Caco-2 (cell line): ENCODE data around the gene CNIH1. TPM values are rescaled to one million over a fixed set of nuclear protein-coding genes. Genes with fewer than 3 reads are reported as not detected.
"Not testable (repeated sequence)": the region's sequence is repeated elsewhere in the genome, so short reads cannot be mapped to it uniquely, and the experiment has no call there.

Experiments
- BruUV-seq: library from RNA; stranded (reverse); fragments of 400-500 nt; replicated peaks from 2 replicates; lab custom pipeline; 2021; lab: Mats Ljungman, UMichigan
- CTCF ChIA-PET: fragments of 300-600 bp; sonication (Branson Sonifier 250); formaldehyde crosslinking; loops from one replicate; lab custom pipeline; 2022; ENCODE audit warnings: antibody characterized with exemption; lab: Charles Lee
- POLR2A ChIA-PET: fragments of 300-600 bp; sonication (Branson Sonifier 250); formaldehyde crosslinking; loops from one replicate; lab custom pipeline; 2022; ENCODE audit warnings: antibody characterized with exemption; lab: Charles Lee
- DNase-seq, 2 experiments: peaks; one replicate each; pipeline versions ENCODE4 v3.0.0 to v3.0.0-alpha.2; 2020 to 2022
- H3K27me3 ChIP-seq: replicated peaks from 2 replicates; pipeline ENCODE4 v1.6.0; 2011; ENCODE audit warnings: low read length; ENCODE audit not compliant: control insufficient read depth, insufficient read depth
- H3K36me3 ChIP-seq: 2 replicates; pipeline ENCODE4 v1.5.1; 2011; ENCODE audit warnings: low read length; ENCODE audit not compliant: control insufficient read depth, insufficient read depth
- H3K4me1 ChIP-seq: fragments of 250-450 bp; sonication (Bioruptor Pico); 2 replicates; pipeline ENCODE4 v1.5.1; 2020; ENCODE audit warnings: mild to moderate bottlenecking
- H3K4me3 ChIP-seq: 2 replicates; pipeline ENCODE4 v1.5.1; 2011; ENCODE audit warnings: low read depth, mild to moderate bottlenecking, control low read depth, low read length
- H3K9me3 ChIP-seq: fragments of 250-450 bp; sonication (Bioruptor Pico); 2 replicates; pipeline ENCODE4 v1.5.1; 2020; ENCODE audit warnings: mild to moderate bottlenecking, moderate library complexity
- H3K27ac Mint-ChIP-seq: one replicate; pipeline ENCODE4 v1.8.0; 2022; ENCODE audit warnings: mixed read lengths; ENCODE audit not compliant: unreplicated experiment
- H3K27me3 Mint-ChIP-seq: one replicate; pipeline ENCODE4 v1.8.0; 2022; ENCODE audit warnings: mixed read lengths; ENCODE audit not compliant: insufficient read depth, unreplicated experiment
- H3K36me3 Mint-ChIP-seq: one replicate; pipeline ENCODE4 v1.8.0; 2022; ENCODE audit warnings: mild to moderate bottlenecking, mixed read lengths; ENCODE audit not compliant: insufficient read depth, unreplicated experiment
- H3K4me1 Mint-ChIP-seq: one replicate; pipeline ENCODE4 v1.8.0; 2022; ENCODE audit warnings: low read depth, mixed read lengths; ENCODE audit not compliant: unreplicated experiment
- H3K4me3 Mint-ChIP-seq: one replicate; pipeline ENCODE4 v1.8.0; 2022; ENCODE audit warnings: mild to moderate bottlenecking, moderate library complexity, mixed read lengths; ENCODE audit not compliant: unreplicated experiment
- H3K9me3 Mint-ChIP-seq: one replicate; pipeline ENCODE4 v1.8.0; 2022; ENCODE audit warnings: mixed read lengths; ENCODE audit not compliant: unreplicated experiment
- CTCF ChIP-seq, 2 experiments: fragments of 200-600 bp in 1 of 2; IDR thresholded peaks; 1 replicate in 1 of 2; 2 replicates in 1 of 2; pipeline versions ENCODE4 v1.5.1 to v1.8.0; 2011 to 2022; ENCODE audit warnings: antibody characterized with exemption in 1 of 2, control low read depth in 1 of 2, inconsistent platforms in 1 of 2, low read depth in 1 of 2, low read length in 1 of 2, mild to moderate bottlenecking in 1 of 2, moderate library complexity in 1 of 2; ENCODE audit not compliant: insufficient read depth in 1 of 2, severe bottlenecking in 1 of 2, unreplicated experiment in 1 of 2
- intact Hi-C: fragments of 100-400 bp; cut with micrococcal nuclease; formaldehyde crosslinking; loops from one replicate; pipeline ENCODE4 v1.10.0; 2022; ENCODE audit not compliant: unreplicated experiment
- total RNA-seq: library from RNA; stranded (reverse); gene quantifications from 2 replicates; pipeline ENCODE4 v1.2.3, GENCODE V29; 2022

The CNIH1 gene
- total RNA-seq, 1 experiment from 2014 or later: 164 TPM

- Histone ChIP-seq H3K36me3 (peaks cover 1% of the 10 kb centered on the region), H3K9me3 (no peaks in the 10 kb centered on the region), H3K27me3 (no peaks in the 10 kb centered on the region), H3K4me3 (no peak overlapping the region), H3K4me1 (no peaks in the 10 kb centered on the region)
- H3K27me3 Mint-ChIP-seq: no peaks in the 10 kb centered on the region
- H3K27ac Mint-ChIP-seq: no peak overlapping the region
- ChIA-PET POLR2A (no interaction called here), CTCF (no interaction called here)
- intact Hi-C loops: no loop called here
- H3K36me3 Mint-ChIP-seq: peaks cover 50% of the 10 kb centered on the region
- BruUV-seq: no TSS peak
- H3K4me3 Mint-ChIP-seq: no peak overlapping the region
- no peak for TF ChIP-seq CTCF (IDR thresholded peaks at IDR 0.05; ENCODE audit: insufficient read depth in 1 of 2, low read depth in 1 of 2, low read length in 1 of 2, severe bottlenecking in 1 of 2, unreplicated experiment in 1 of 2)
- H3K4me1 Mint-ChIP-seq: peaks cover 4% of the 10 kb centered on the region
- no peak for DNase-seq
- H3K9me3 Mint-ChIP-seq: no peaks in the 10 kb centered on the region
Observed at GRCh38 chr14:54410215-54410614, 31.0 kb downstream of the CNIH1 start.

- H3K36me3 ChIP-seq, BruUV-seq, H3K27me3 Mint-ChIP-seq, intact Hi-C loops, H3K27me3 ChIP-seq, POLR2A ChIA-PET, H3K4me1 ChIP-seq, H3K27ac Mint-ChIP-seq, DNase-seq, CTCF ChIA-PET, H3K4me3 ChIP-seq, H3K4me3 Mint-ChIP-seq, H3K9me3 Mint-ChIP-seq, H3K9me3 ChIP-seq: not testable (repeated sequence)
- H3K4me1 Mint-ChIP-seq: peaks cover 17% of the 10 kb centered on the region
- peaks cover 41% of the 10 kb centered on the region for H3K36me3 Mint-ChIP-seq
Observed at GRCh38 chr14:54403401-54404005, 37.7 kb downstream of the CNIH1 start.

GRCh38 chr14:54399560-54399959, 41.6 kb downstream of the CNIH1 start:
- no peak for DNase-seq
- intact Hi-C loops: no loop called here
- H3K27me3 Mint-ChIP-seq: no peaks in the 10 kb centered on the region
- H3K27ac Mint-ChIP-seq: no peak overlapping the region
- BruUV-seq: TSS peak; percentile 1
- Histone ChIP-seq H3K36me3 (no peaks in the 10 kb centered on the region; the same call in 1 of the 2 replicates), H3K4me3 (no peak overlapping the region), H3K4me1 (peaks cover 9% of the 10 kb centered on the region), H3K27me3 (no peaks in the 10 kb centered on the region), H3K9me3 (no peaks in the 10 kb centered on the region)
- no peaks in the 10 kb centered on the region for H3K9me3 Mint-ChIP-seq
- ChIA-PET CTCF (no interaction called here), POLR2A (interaction anchor here (0.6 kb wide), 1 partner anchor 33 kb away, joined by 6 read pairs; no protein-coding TSS in a partner anchor)
- H3K4me1 Mint-ChIP-seq: peaks cover 15% of the 10 kb centered on the region
- H3K4me3 Mint-ChIP-seq: no peak overlapping the region
- TF ChIP-seq CTCF (IDR thresholded peaks at IDR 0.05; ENCODE audit: insufficient read depth in 1 of 2, low read depth in 1 of 2, low read length in 1 of 2, severe bottlenecking in 1 of 2, unreplicated experiment in 1 of 2): no peak
- H3K36me3 Mint-ChIP-seq: peaks cover 32% of the 10 kb centered on the region
